Retinal pigment epithelial cell (primary cell): ENCODE data around the gene KCND3.

ENCODE experiments used
- DNase-seq: peaks from one replicate; pipeline ENCODE4 v3.0.0-alpha.2; 2010; ENCODE audit warnings: low read depth
- H3K4me3 ChIP-seq: 2 replicates; pipeline ENCODE4 v1.5.1; 2011; ENCODE audit warnings: mild to moderate bottlenecking, low read length, control low read depth, moderate library complexity
- CTCF ChIP-seq: conservative IDR thresholded peaks from 2 replicates; pipeline ENCODE4 v1.5.1; 2011; ENCODE audit warnings: low read depth, low read length, control low read depth, inconsistent platforms

The KCND3 gene

GRCh38 chr1:111734856-111735255 is 254.6 kb downstream of the KCND3 start:
- no peak for TF ChIP-seq CTCF
- DNase-seq = no peak
- H3K4me3 ChIP-seq = no peak overlapping the region

GRCh38 chr1:111734426-111734825 is 255.0 kb downstream of the KCND3 start:
- no peak overlapping the region for H3K4me3 ChIP-seq
- no peak for DNase-seq
- no peak for TF ChIP-seq CTCF

- TF ChIP-seq CTCF = no peak
- no peak for DNase-seq
- no peak overlapping the region for H3K4me3 ChIP-seq
Observed at GRCh38 chr1:111733992-111734341, 255.5 kb downstream of the KCND3 start.

- no peak for DNase-seq
- TF ChIP-seq CTCF = no peak
- H3K4me3 ChIP-seq = no peak overlapping the region
Observed at GRCh38 chr1:111733183-111733991, 256.1 kb downstream of the KCND3 start.

- TF ChIP-seq CTCF = no peak
- DNase-seq = no peak
- no peak overlapping the region for H3K4me3 ChIP-seq
Observed at GRCh38 chr1:111732718-111733117, 256.8 kb downstream of the KCND3 start.

- TF ChIP-seq CTCF = no peak
- H3K4me3 ChIP-seq = no peak overlapping the region
- DNase-seq = no peak
Observed at GRCh38 chr1:111731956-111732355, 257.5 kb downstream of the KCND3 start.

GRCh38 chr1:111730706-111731105 is 258.8 kb downstream of the KCND3 start:
- no peak overlapping the region for H3K4me3 ChIP-seq
- no peak for DNase-seq
- TF ChIP-seq CTCF = no peak
